IPS DF 6.9 (cell line): Measurements from ENCODE around the gene SDR39U1.

ENCODE experiments used
- DNase-seq: peaks from one replicate; pipeline ENCODE4 v3.0.0-alpha.2; 2013; ENCODE audit warnings: low read depth, low spot score
- H3K27ac ChIP-seq: one replicate; pipeline ENCODE4 v1.5.1; 2013; ENCODE audit warnings: low read length, control low read depth
- H3K27me3 ChIP-seq: 2 replicates; pipeline ENCODE4 v1.6.1; 2013; ENCODE audit warnings: mild to moderate bottlenecking, low read length; ENCODE audit not compliant: control insufficient read depth, insufficient read depth
- H3K36me3 ChIP-seq: 2 replicates; pipeline ENCODE4 v1.6.1; 2013; ENCODE audit warnings: low read length; ENCODE audit not compliant: control insufficient read depth, insufficient read depth
- H3K4me1 ChIP-seq: 2 replicates; pipeline ENCODE4 v1.6.1; 2013; ENCODE audit warnings: low read length; ENCODE audit not compliant: control insufficient read depth, insufficient read depth
- H3K4me3 ChIP-seq: 2 replicates; pipeline ENCODE4 v1.5.1; 2013; ENCODE audit warnings: mild to moderate bottlenecking, low read length
- H3K9me3 ChIP-seq: 2 replicates; pipeline ENCODE4 v1.6.1; 2013; ENCODE audit warnings: low read length, inconsistent platforms; ENCODE audit not compliant: control insufficient read depth, insufficient read depth
- WGBS: extraction: QIAGEN DNeasy Blood & Tissue Kit; methylation state at CpG from one replicate; pipeline ENCODE4 v1.1.7; 2013; ENCODE audit warnings: mixed read lengths, missing lambda C conversion rate; ENCODE audit not compliant: insufficient read length, insufficient coverage; 5-methylcytosine and 5-hydroxymethylcytosine counted together

The SDR39U1 gene

DNA sequence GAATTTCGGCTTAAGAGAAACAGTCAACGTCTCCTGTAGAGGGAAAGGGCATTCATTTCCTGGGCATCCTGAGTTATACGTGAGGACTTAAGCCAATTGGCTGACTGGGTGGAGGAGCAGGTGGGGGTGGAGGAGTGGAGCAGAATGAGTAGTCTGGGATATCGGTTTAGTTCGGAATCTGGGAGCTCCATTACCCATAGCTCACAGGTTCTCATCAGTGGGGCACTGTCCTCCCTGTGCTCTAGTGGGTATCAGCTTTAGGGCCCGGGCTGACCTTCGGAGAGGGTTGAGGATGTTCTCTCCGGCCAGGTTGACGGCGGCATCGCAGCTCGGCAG is 704 bp downstream of the SDR39U1 start:
- no CpG with 5 or more reads among the region's 12 CpGs for WGBS
- no peaks in the 10 kb centered on the region for H3K4me1 ChIP-seq
- H3K4me3 ChIP-seq = peak overlapping the region; percentile 42; the same call in 1 of the 2 replicates
- H3K27ac ChIP-seq = no peak overlapping the region
- no peaks in the 10 kb centered on the region; the same call in 1 of the 2 replicates for H3K9me3 ChIP-seq
- peaks cover 11% of the 10 kb centered on the region for H3K36me3 ChIP-seq
- DNase-seq = no peak
- H3K27me3 ChIP-seq = no peaks in the 10 kb centered on the region

- Histone ChIP-seq H3K4me1 (no peaks in the 10 kb centered on the region), H3K4me3 (no peak overlapping the region; the same call in 1 of the 2 replicates), H3K9me3 (no peaks in the 10 kb centered on the region; the same call in 1 of the 2 replicates), H3K36me3 (peaks cover 11% of the 10 kb centered on the region), H3K27me3 (no peaks in the 10 kb centered on the region), H3K27ac (no peak overlapping the region)
- WGBS = no CpG with 5 or more reads among the region's 5 CpGs
- no peak for DNase-seq
Measured at GRCh38 chr14:24441485-24441884, 1.1 kb downstream of the SDR39U1 start.

DNA sequence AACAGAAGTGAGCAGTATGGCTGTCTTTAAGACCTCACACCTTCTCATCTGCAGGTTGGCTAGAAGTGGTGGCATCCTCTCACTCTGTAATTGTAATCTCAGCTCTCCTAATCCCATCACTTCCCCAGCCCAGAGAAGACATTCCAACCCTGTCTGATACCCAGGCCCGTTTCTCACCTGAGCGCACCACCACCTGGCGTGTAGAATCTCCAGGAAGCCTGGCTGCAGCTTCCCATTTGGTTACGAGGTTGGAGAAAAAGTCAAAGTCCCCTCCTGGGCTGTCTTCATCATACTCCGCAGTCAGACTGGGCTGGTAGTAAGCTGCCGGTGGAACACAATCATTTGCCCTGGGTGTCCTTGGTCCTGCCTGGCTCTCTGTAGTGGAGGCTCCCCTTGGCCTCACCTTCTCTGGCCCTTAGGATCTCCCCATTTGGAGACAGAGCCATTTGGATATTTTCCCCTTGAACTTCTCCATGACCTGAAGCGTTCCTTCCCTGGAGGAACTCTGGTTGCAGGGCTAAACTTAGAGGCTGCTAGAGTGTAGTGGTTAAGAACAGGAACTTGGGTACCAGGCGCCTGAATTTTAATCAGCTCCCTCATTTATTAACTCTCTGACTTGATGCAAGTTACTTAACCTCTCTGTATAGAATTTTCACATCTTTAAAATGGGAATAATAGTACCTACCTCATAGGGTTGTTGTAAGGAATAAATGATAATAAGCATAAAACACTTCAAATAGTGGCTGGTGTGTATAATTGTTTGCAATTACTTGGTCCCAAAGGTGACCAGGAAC is 1.8 kb downstream of the SDR39U1 start:
- H3K4me3 ChIP-seq = no peak overlapping the region
- H3K9me3 ChIP-seq = no peaks in the 10 kb centered on the region; the same call in 1 of the 2 replicates
- H3K36me3 ChIP-seq = peaks cover 11% of the 10 kb centered on the region
- WGBS = no CpG with 5 or more reads among the region's 8 CpGs
- no peak for DNase-seq
- H3K27ac ChIP-seq = no peak overlapping the region
- no peaks in the 10 kb centered on the region for H3K4me1 ChIP-seq
- no peaks in the 10 kb centered on the region for H3K27me3 ChIP-seq

DNA sequence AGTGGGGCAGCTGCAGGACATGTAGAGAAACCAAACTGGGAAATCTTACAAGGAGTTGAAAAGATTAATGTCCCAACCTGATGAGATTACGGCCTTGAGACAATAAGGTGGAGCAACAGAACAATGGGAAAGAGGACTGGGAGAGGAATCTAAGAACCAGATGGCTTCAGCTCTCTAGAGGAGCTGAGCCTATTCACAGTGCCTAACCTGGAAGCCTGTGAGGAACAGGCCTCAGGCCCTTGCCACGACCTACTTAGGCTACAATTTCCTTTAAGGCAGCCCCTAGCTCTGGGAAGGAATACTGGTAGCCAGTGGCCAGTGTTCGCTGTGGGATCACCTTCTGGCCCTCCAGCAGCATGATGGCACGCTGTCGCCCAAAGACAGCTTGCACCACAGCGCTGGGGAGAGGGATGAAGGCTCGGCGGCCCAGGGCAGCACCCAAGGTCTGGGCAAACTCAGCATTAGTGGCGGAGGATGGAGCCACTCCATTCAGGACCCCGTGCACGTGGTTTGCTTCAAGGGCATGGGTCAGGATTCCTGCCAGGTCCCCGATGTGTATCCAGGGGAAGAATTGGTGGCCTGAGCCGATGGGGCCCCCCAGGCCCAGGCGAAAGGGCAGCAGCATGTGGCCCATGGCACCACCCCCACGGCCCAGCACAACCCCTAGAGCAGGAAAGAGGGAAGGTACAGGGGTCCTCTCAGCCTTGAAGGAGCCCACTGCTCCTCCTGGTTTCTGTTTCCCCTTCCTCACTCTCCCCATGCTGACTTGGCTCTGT is 2.6 kb downstream of the SDR39U1 start:
- H3K27me3 ChIP-seq = no peaks in the 10 kb centered on the region
- no peak for DNase-seq
- H3K4me3 ChIP-seq = no peak overlapping the region
- H3K4me1 ChIP-seq = no peaks in the 10 kb centered on the region
- no CpG with 5 or more reads among the region's 15 CpGs for WGBS
- no peaks in the 10 kb centered on the region; the same call in 1 of the 2 replicates for H3K9me3 ChIP-seq
- no peak overlapping the region for H3K27ac ChIP-seq
- peaks cover 11% of the 10 kb centered on the region for H3K36me3 ChIP-seq

DNA sequence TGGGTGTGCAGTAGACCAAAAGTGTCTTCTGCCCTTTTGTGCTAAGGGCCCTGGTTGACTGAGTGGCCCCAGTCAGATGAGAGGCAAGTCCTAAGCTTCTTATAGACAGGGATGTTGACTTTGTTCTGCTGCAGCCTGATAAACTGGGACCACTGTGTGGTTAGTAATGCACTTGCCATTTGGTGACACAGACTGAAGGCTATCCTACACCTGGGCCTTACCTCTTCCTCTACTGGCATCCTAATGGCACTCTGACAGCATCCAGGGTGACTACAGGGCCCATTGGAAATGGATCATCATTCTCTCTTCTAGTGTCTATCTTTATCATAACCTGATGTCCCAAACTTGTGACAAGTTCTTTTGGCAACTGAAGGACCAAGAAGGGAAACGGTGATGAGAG is 3.3 kb downstream of the SDR39U1 start:
- no peaks in the 10 kb centered on the region for H3K27me3 ChIP-seq
- peaks cover 11% of the 10 kb centered on the region for H3K36me3 ChIP-seq
- H3K4me1 ChIP-seq = no peaks in the 10 kb centered on the region
- no peak overlapping the region for H3K4me3 ChIP-seq
- DNase-seq = no peak
- H3K9me3 ChIP-seq = no peaks in the 10 kb centered on the region; the same call in 1 of the 2 replicates
- no CpG with 5 or more reads among the region's 1 CpG for WGBS
- no peak overlapping the region for H3K27ac ChIP-seq

- no peak overlapping the region for H3K27ac ChIP-seq
- no CpG with 5 or more reads among the region's 9 CpGs for WGBS
Measured at GRCh38 chr14:24438223-24439097, 4.1 kb downstream of the SDR39U1 start.

DNA sequence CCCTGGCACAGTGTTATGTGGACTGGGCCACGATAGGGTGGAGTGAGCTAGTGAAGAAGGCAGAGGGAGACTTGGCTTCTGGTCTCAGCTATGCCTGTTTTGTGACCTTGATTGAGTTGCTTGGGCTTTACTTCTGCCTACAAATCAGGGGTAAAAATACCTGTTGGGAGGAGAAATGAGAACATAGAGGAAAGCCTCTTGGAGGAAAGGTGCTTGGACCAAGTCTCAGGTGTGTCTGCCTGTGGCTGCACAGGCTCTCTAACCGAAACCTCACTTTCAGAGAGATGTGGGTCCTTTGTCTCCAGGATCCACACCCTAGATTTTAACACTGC is 4.9 kb downstream of the SDR39U1 start:
- WGBS = no CpG with 5 or more reads among the region's 2 CpGs

More at GRCh38 chr14:24438223-24439097, 4.1 kb downstream of the SDR39U1 start:
- H3K4me1 ChIP-seq = no peaks in the 10 kb centered on the region
- no peak for DNase-seq
- H3K27me3 ChIP-seq = no peaks in the 10 kb centered on the region
- H3K4me3 ChIP-seq = no peak overlapping the region
- H3K36me3 ChIP-seq = peaks cover 11% of the 10 kb centered on the region
- no peaks in the 10 kb centered on the region for H3K9me3 ChIP-seq

DNA sequence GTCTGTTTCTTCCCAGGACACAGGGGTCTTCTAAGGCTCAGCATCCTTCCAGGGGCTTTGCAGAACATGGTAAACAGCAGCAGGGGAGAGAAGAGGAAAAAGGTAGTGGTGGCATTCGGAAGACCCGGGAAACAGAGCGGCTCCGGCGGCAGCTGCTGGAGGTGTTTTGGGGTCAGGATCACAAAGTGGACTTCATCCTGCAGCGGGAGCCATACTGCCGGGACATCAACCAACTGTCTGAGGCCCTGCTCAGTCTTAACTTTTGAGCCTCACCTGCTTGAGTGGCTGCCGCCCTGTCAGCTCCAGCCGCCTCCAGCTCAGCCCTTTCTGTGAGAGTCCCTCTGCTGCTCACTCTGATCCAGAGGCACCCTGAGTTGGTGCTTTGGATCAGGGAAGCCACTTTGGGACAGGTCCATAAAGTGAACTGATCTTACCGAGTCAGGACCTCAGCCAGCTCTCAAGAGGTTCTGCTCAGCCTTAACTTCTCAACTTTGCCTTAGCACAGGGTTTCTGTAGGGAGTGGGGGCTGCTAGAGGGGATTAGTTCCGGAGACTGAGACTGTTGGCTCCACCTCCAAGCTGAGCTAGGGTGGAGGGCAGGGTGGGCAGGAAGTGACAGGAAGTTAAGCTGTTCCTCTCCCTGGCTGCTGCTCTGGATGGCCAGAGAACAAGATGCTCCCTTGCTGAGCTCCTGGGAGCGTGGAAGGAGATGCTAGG is 5.4 kb downstream of the SDR39U1 start:
- Histone ChIP-seq H3K9me3 (no peaks in the 10 kb centered on the region), H3K4me1 (no peaks in the 10 kb centered on the region), H3K36me3 (peaks cover 11% of the 10 kb centered on the region), H3K4me3 (no peak overlapping the region), H3K27me3 (no peaks in the 10 kb centered on the region), H3K27ac (no peak overlapping the region)
- no peak for DNase-seq
- no CpG with 5 or more reads among the region's 12 CpGs for WGBS

More for the DNA sequence above, 4.9 kb downstream of the SDR39U1 start:
- no peaks in the 10 kb centered on the region for H3K9me3 ChIP-seq
- no peaks in the 10 kb centered on the region for H3K4me1 ChIP-seq
- H3K27ac ChIP-seq = no peak overlapping the region
- DNase-seq = no peak
- peaks cover 11% of the 10 kb centered on the region for H3K36me3 ChIP-seq
- H3K27me3 ChIP-seq = no peaks in the 10 kb centered on the region
- H3K4me3 ChIP-seq = no peak overlapping the region

DNA sequence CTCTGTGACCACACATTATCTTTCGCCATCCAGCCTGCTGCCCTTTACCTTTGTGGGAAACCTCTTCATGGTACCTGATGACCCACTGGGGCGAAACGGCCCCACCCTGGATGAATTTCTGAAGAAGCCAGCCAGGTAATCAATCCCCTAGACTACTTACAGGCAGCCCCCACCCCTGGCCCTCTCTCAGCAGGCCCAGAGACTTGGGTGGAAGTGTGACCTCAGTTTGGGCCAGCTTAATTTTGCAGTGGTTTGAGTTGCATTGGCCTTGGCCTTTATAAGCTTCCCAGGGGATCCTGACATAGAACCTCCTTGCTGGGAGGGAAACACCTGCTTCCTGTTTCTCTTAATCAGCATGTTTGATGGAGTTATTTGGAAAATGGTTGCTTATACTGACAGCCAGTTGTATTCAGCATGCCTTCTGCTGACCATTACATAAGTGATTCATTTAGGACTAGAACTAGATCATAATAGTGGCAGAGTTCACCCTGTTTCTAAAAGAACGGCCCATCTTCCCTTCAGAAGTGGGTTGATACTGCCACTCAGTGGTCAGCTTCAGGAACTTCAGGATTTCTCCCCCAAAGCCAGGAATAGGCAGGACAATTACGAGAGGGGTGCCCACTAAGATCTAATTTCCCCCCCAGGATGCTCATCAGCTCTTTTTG is 6.1 kb downstream of the SDR39U1 start:
- H3K36me3 ChIP-seq = peaks cover 11% of the 10 kb centered on the region
- no peaks in the 10 kb centered on the region for H3K9me3 ChIP-seq
- no peak for DNase-seq
- H3K4me3 ChIP-seq = no peak overlapping the region
- H3K4me1 ChIP-seq = no peaks in the 10 kb centered on the region
- no peak overlapping the region for H3K27ac ChIP-seq
- no CpG with 5 or more reads among the region's 5 CpGs for WGBS
- no peaks in the 10 kb centered on the region for H3K27me3 ChIP-seq
